BE2C (cell line): ENCODE results near the gene MRPS7.
"Not testable (repeated sequence)": the region's sequence is repeated elsewhere in the genome, so short reads cannot be mapped to it uniquely, and the experiment has no call there.

Experiments used
- DNase-seq: peaks from one replicate; pipeline ENCODE4 v3.0.0-alpha.2; 2020
- H3K27me3 ChIP-seq: fragments of 250-450 bp; sonication (Bioruptor Pico); 2 replicates; pipeline ENCODE4 v1.5.1; 2020; ENCODE audit warnings: mild to moderate bottlenecking
- H3K36me3 ChIP-seq: fragments of 250-450 bp; sonication (Bioruptor Pico); 2 replicates; pipeline ENCODE4 v1.5.1; 2020; ENCODE audit warnings: mild to moderate bottlenecking
- H3K4me1 ChIP-seq: fragments of 250-450 bp; sonication (Bioruptor Pico); 2 replicates; pipeline ENCODE4 v1.5.1; 2020
- H3K4me3 ChIP-seq: 2 replicates; pipeline ENCODE4 v1.5.1; 2011; ENCODE audit warnings: low read depth, low read length
- H3K9me3 ChIP-seq: fragments of 250-450 bp; sonication (Bioruptor Pico); 2 replicates; pipeline ENCODE4 v1.5.1; 2020
- TF ChIP-seq, protein P1 (sequence below): IDR thresholded peaks from 2 replicates; pipeline ENCODE4 v1.5.1; 2012; ENCODE audit warnings: mild to moderate bottlenecking, low read depth, low read length

MRPS7 gene

DNA sequence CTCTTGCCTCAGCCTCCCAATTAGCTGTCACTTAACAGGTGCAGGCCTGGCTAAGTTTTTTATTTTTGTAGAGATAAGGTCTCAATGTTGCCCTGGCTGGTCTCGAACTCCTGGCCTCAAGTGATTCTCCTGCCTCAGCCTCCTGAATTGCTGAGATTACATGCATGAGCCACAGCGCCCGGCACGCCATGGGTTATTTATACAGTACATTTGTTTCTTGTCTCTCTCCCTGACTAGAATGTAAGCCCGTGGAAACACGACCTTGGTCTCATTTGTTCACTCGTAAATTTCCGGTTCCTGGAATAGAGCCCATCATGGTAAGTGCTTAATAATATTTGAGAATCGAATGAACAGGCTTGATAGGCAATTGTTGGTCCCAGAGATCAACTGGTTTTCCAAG, 25.5 kb downstream of the MRPS7 start:
- Histone ChIP-seq H3K36me3 (peaks cover 22% of the 10 kb centered on the region), H3K9me3 (no peaks in the 10 kb centered on the region), H3K4me1 (no peaks in the 10 kb centered on the region), H3K27me3 (no peaks in the 10 kb centered on the region), H3K4me3 (no peak overlapping the region)
- no peak for DNase-seq
- TF ChIP-seq, protein P1, sequence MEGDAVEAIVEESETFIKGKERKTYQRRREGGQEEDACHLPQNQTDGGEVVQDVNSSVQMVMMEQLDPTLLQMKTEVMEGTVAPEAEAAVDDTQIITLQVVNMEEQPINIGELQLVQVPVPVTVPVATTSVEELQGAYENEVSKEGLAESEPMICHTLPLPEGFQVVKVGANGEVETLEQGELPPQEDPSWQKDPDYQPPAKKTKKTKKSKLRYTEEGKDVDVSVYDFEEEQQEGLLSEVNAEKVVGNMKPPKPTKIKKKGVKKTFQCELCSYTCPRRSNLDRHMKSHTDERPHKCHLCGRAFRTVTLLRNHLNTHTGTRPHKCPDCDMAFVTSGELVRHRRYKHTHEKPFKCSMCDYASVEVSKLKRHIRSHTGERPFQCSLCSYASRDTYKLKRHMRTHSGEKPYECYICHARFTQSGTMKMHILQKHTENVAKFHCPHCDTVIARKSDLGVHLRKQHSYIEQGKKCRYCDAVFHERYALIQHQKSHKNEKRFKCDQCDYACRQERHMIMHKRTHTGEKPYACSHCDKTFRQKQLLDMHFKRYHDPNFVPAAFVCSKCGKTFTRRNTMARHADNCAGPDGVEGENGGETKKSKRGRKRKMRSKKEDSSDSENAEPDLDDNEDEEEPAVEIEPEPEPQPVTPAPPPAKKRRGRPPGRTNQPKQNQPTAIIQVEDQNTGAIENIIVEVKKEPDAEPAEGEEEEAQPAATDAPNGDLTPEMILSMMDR = no peak

DNA sequence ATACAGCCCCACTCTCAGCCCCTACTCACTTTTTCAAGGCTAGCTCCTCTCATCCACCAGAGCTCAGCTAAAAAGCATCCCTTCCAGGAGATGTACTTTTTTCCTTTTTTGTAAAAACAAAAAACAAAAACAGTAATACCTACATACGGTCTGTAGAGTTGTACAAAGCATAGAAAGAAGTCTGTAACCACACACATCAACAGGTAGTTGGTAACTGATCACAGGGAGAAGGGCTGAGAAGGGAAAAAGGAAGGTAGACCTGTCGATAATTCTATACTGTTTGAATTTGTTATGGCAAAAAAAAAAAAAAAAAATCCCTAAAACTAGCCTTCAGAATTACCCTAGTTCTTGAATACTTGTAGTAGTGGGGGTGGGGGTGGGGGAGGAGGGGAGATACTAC, 26.7 kb downstream of the MRPS7 start:
- H3K9me3 ChIP-seq = no peaks in the 10 kb centered on the region
- H3K27me3 ChIP-seq = no peaks in the 10 kb centered on the region
- H3K36me3 ChIP-seq = peaks cover 15% of the 10 kb centered on the region
- TF ChIP-seq, protein P1 = no peak
- peak overlapping the region; percentile 93 for H3K4me3 ChIP-seq
- no peaks in the 10 kb centered on the region for H3K4me1 ChIP-seq
- DNase-seq = no peak

DNA sequence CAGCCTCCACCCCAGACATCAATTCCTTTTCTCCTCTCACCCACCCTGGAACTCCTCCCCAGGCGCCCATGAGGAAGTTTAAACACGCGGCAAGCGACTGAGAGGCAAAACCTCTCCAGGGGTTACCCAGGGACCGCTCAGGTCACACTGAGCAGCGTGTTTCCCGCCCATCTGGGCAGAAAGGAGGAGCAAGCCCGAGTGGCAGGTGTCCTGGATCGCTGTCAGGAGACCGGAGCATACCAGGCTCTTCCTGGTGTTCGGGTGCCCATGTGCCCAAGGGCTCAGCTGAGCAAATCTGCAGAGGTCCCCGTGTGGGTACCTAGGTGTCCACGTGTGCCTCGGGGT, 27.1 kb downstream of the MRPS7 start:
- no peaks in the 10 kb centered on the region for H3K27me3 ChIP-seq
- peak overlapping the region; percentile 93 for H3K4me3 ChIP-seq
- TF ChIP-seq, protein P1 = no peak
- H3K4me1 ChIP-seq = no peaks in the 10 kb centered on the region
- peak; percentile 36 for DNase-seq
- H3K36me3 ChIP-seq = peaks cover 11% of the 10 kb centered on the region
- no peaks in the 10 kb centered on the region for H3K9me3 ChIP-seq

DNA sequence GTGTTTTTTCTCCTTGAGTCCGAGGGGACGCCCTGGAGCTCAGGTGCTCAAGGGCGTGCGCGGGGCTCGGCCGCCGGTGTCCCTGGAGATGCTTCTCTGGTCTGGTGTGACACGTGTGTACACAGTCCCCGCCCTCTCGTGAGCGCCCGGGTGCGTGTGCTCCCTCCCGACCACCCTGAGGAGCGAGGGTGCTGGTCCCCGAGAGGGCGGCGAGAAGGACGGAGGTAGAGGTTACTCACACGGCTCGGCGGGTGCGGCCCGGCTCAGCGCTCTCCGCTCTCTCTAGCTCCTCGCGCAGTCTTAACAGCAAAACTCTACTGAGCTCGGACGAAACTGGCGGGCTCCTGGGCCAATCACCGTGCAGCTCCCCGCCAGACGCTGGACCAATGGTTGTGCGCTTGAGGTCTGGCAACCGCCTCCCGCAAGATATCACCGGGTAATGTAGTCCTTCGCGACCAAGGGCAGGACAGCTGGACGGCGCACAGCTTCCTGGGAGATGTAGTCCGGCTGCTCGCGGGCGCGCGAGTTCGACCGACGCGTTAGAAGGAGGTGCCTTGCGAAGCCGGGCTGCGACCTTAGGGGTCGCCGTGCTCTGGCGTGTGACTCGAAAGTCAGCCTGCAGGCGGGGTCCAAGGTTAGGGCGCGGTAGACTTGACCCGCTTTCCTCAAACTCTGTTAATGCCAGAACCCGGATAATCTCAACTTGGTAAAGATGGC, 27.6 kb downstream of the MRPS7 start, which contains the start of gene SLC25A19:
TSS of gene SLC25A19 (minus strand) at position 319 of the 717 bp plus-strand sequence. CDS start 2,669 bp downstream, outside the sequence.
- no peaks in the 10 kb centered on the region for H3K9me3 ChIP-seq
- H3K4me1 ChIP-seq = no peaks in the 10 kb centered on the region
- H3K27me3 ChIP-seq = no peaks in the 10 kb centered on the region
- TF ChIP-seq, protein P1 = peak; percentile 40
- H3K36me3 ChIP-seq = peaks cover 10% of the 10 kb centered on the region
- DNase-seq = peak; percentile 98
- H3K4me3 ChIP-seq = peak within 1 kb of the TSS; percentile 93

DNA sequence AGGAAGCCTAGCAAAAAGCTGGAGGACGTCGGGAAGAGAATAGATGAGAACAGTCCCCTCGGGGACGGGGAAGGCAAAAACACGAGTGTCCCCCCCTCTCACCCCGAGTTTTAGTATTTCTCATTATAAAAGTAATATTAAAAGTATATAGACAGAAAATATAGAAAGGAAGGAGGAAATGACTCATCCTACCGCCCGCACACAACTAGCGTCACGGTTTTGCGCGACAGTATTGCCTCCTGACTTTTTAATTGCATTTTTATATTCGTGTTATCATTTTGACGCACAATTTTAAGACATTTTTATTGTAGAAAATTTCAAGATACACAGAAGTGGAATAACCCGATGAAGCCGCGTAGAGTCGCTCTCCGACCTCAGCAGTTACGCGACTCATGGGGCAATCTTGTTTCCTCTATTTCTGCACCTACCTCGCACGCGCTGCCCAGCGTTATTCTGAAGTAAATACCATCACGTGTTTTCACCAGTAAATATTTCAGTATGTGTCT, 28.2 kb downstream of the MRPS7 start:
- no peaks in the 10 kb centered on the region for H3K4me1 ChIP-seq
- peak; percentile 48 for DNase-seq
- TF ChIP-seq, protein P1 = peak; percentile 21; the same call in 1 of the 2 replicates

DNA sequence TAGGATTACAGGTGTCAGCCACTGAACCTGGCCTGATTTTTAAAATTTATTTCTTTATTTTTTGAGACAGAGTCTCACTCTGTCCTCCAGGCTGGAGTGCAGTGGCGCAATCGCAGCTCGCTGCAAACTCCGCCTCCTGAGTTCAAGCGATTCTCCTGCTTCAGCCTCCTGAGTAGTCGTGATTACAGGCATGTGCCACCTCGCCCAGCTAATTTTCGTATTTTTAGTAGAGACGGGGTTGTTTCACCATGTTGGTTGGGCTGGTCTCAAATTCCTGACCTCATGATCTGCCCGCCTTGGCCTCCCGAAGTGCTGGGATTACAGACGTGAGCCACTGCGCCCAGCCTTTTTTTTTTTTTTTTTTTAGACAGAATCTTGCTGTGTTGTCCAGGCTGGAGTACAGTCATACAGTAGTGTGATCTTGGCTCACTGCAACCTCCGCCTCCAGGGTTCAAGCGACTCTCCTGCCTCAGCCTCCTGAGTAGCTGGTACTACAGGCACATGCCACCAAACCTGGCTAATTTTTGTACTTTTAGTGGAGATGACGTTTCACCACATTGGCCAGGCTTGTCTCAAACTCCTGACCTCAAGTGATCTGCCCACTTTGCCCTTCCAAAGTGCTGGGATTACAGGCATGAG, 31.2 kb downstream of the MRPS7 start:
- not testable (repeated sequence) for H3K36me3 ChIP-seq, H3K4me1 ChIP-seq, H3K9me3 ChIP-seq, DNase-seq, H3K27me3 ChIP-seq, H3K4me3 ChIP-seq

More for the DNA sequence above, 28.2 kb downstream of the MRPS7 start:
- Histone ChIP-seq H3K36me3 (peaks cover 10% of the 10 kb centered on the region), H3K4me3 (peak overlapping the region; percentile 93), H3K9me3 (no peaks in the 10 kb centered on the region), H3K27me3 (no peaks in the 10 kb centered on the region)
